Adrenal gland (tissue), 12 donors: ENCODE measurements around the gene HSD17B3. TPM values are rescaled to one million over a fixed set of nuclear protein-coding genes. Genes with fewer than 3 reads are reported as not detected.

Experiments
- DNase-seq, 7 donors: peaks; one replicate each; pipeline ENCODE4 v3.0.0-alpha.2; 2019 to 2020
- H3K27ac ChIP-seq, 5 donors: fragments of 200-600 bp; sonication (generic) in 4 of 5; 1 replicate in 3 of 5; 2 replicates in 2 of 5; pipeline versions ENCODE4 v1.5.1 to v1.8.0; 2016 to 2020; ENCODE audit warnings: mild to moderate bottlenecking in 1 of 5
- H3K27me3 ChIP-seq: fragments of 200-600 bp; 2 replicates; pipeline ENCODE4 v1.8.0; 2021
- H3K36me3 ChIP-seq, 2 donors: fragments of 200-600 bp; replicated peaks in 1 of 2; 1 replicate in 1 of 2; 2 replicates in 1 of 2; pipeline versions ENCODE4 v1.5.1 to v1.8.0; 2018 to 2022
- H3K4me1 ChIP-seq, 2 donors: fragments of 200-600 bp; replicated peaks in 1 of 2; 1 replicate in 1 of 2; 2 replicates in 1 of 2; pipeline versions ENCODE4 v1.5.1 to v1.8.0; 2018 to 2021
- H3K4me3 ChIP-seq, 4 donors: fragments of 200-600 bp; sonication (generic) in 3 of 4; one replicate each; pipeline ENCODE4 v1.5.1; 2016 to 2018
- H3K9me3 ChIP-seq, 3 donors: fragments of 200-600 bp; sonication (generic) in 1 of 3; replicated peaks in 1 of 3; 1 replicate in 2 of 3; 2 replicates in 1 of 3; pipeline versions ENCODE4 v1.5.1 to v1.8.0; 2016 to 2021
- POLR2A ChIP-seq, 2 donors: fragments of 450-650 bp; IDR thresholded peaks; one replicate each; pipeline ENCODE4 v1.6.1; 2017; ENCODE audit warnings: antibody characterized with exemption in 2 of 2, mild to moderate bottlenecking in 2 of 2, moderate library complexity in 1 of 2
- WGBS, 4 donors: extraction: QIAGEN DNeasy Blood & Tissue Kit in 2 of 4; methylation state at CpG; one replicate each; pipeline versions ENCODE4 v1.1.5 to v1.1.7; 2013 to 2017; 5-methylcytosine and 5-hydroxymethylcytosine counted together
- intact Hi-C, 2 donors: fragments of 100-400 bp; cut with DNase I; formaldehyde crosslinking; loops; one replicate each; pipeline versions ENCODE4 v1.14.1 to v1.15.0; 2022 to 2023
- polyA plus RNA-seq, 3 donors: library from polyadenylated mRNA; stranded (reverse); fragments of 200-250 nt in 2 of 3; fragments of 350-450 nt in 1 of 3; fragmentation: Illumina TruSeq in 1 of 3; extraction: RNeasy Lipid Tissue Mini Kit (QIAGEN cat#74804) in 1 of 3; gene quantifications; one replicate each; pipeline ENCODE4 v1.2.3, GENCODE V29; 2013 to 2014
- total RNA-seq, 9 donors: library from RNA; depleted of rRNA in 4 of 9; stranded (reverse); fragments of >200 nt in 4 of 9; fragments of 120-200 nt in 1 of 9; fragmentation: NEBNext Ultra II Directional in 1 of 9; extraction: Animal tissue kit (Norgen Biotek cat#: 25700) in 1 of 9; gene quantifications; one replicate each; pipeline versions ENCODE4 v1.1.0 to v1.2.4, GENCODE V29; 2013 to 2023
- TF ChIP-seq, protein P1 (sequence below), 6 experiments: fragments of 450-650 bp in 4 of 6; fragments of 200-600 bp in 2 of 6; sonication (generic) in 1 of 6; IDR thresholded peaks; 1 replicate in 5 of 6; 2 replicates in 1 of 6; pipeline versions ENCODE4 v1.5.1 to v1.8.0; 2016 to 2021; ENCODE audit warnings: antibody characterized with exemption in 6 of 6, mild to moderate bottlenecking in 2 of 6, moderate library complexity in 1 of 6
- donor health status: healthy with polysubstance abuse.
- donor health status: Bipolar disorder and iron deficiency.
- donor health status: DM: yes; HTN: yes; CAD: no.
- donor health status: DM: no; HTN: no; CAD: no.
- donor health status: DM: no; HTN: no; CAD: no.
- donor health status: DM: yes; HTN: yes; CAD: no.

Gene HSD17B3
- total and polyA plus RNA-seq, 12 donors, result 0.57 to 14.6 (median 4.7) TPM; not detected in 8

DNA sequence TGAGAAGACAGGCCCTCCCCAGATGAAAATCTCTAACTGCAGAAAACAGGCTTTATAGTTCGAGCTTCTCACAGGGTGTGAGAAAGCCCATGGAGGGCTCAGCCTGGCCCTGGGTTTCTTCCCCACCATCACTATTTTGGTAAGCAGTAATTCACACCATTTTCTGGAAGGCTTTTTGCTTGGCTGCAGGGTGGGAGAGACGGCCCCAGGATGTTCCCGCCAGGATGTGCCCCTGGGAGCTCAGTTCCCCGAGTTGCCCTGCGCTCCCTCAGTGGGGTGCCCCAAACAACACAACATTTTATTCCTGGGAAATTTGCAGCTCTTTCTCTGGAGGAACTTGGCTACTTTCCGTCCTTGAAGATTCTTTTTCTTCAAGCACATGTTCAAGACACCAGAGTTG is 100.8 kb downstream of the HSD17B3 start:
- DNase-seq, result no peak
- no peak for TF ChIP-seq POLR2A (IDR thresholded peaks at IDR 0.05)
- TF ChIP-seq, protein P1, sequence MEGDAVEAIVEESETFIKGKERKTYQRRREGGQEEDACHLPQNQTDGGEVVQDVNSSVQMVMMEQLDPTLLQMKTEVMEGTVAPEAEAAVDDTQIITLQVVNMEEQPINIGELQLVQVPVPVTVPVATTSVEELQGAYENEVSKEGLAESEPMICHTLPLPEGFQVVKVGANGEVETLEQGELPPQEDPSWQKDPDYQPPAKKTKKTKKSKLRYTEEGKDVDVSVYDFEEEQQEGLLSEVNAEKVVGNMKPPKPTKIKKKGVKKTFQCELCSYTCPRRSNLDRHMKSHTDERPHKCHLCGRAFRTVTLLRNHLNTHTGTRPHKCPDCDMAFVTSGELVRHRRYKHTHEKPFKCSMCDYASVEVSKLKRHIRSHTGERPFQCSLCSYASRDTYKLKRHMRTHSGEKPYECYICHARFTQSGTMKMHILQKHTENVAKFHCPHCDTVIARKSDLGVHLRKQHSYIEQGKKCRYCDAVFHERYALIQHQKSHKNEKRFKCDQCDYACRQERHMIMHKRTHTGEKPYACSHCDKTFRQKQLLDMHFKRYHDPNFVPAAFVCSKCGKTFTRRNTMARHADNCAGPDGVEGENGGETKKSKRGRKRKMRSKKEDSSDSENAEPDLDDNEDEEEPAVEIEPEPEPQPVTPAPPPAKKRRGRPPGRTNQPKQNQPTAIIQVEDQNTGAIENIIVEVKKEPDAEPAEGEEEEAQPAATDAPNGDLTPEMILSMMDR (IDR thresholded peaks at IDR 0.05), result no peak

DNA sequence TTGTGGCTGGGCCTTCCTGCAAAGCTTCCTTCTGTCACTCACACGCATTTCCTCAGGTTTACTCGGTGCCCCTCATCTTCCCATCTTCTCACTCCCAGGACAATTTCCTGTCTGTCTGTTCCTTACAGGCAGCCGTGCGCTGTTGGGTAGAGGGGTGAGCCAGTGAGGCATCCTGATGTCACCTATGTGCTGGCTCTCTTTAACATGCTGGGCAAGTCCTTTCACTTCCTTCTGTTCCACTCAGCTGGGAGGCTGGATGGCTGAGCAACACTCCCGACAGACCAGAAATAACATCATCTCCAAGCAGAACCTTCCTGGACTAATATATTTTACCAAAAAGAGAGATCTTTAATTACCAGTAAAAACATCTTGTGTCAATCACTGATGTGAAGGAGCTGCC is 103.0 kb downstream of the HSD17B3 start:
- Histone ChIP-seq H3K4me3 (no peak overlapping the region), H3K27me3 (no peaks in the 10 kb centered on the region), H3K36me3 (no peaks in the 10 kb centered on the region), H3K9me3 (no peaks in the 10 kb centered on the region), H3K4me1 (no peaks in the 10 kb centered on the region), H3K27ac (no peak overlapping the region)
- no peak for DNase-seq
- intact Hi-C loops, result no loop called here
- WGBS, 4 donors, result 59 to 69% (median 61%) methylated on average over 5 of the region's 5 CpGs
- TF ChIP-seq, protein P1 (IDR thresholded peaks at IDR 0.05), result no peak
- TF ChIP-seq POLR2A (IDR thresholded peaks at IDR 0.05), result no peak

More for the DNA sequence above, 100.8 kb downstream of the HSD17B3 start:
- no peak overlapping the region for H3K27ac ChIP-seq
- H3K27me3 ChIP-seq, result no peaks in the 10 kb centered on the region
- no peaks in the 10 kb centered on the region for H3K4me1 ChIP-seq
- H3K9me3 ChIP-seq, result no peaks in the 10 kb centered on the region
- intact Hi-C loops, result no loop called here
- 75 to 92% (median 86%) methylated on average over 6 of the region's 6 CpGs for WGBS, 4 donors
- H3K4me3 ChIP-seq, result no peak overlapping the region
- H3K36me3 ChIP-seq, result no peaks in the 10 kb centered on the region

DNA sequence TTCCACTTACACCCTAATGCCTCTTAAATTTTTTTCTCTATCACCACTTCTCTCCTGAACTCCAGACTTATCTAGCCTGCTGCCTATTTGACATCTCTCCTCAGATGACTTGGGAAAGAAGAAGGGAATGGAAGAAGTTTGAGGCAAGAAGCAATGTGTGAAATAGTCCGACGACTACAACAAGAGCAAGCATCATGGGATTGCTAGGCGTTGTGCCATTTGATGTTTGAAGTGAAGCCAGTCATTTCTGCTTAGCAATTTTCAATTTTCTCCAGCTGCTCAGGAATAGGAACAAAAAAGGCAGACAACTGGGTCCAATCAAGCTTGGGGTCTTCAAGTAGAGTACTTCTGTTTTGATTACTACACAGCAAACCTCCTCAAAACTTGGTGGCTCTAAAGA is 106.4 kb downstream of the HSD17B3 start:
- Histone ChIP-seq H3K4me3 (no peak overlapping the region), H3K4me1 (no peaks in the 10 kb centered on the region), H3K27me3 (no peaks in the 10 kb centered on the region), H3K27ac (no peak overlapping the region), H3K9me3 (no peaks in the 10 kb centered on the region), H3K36me3 (no peaks in the 10 kb centered on the region)
- intact Hi-C loops, result no loop called here
- WGBS, 4 donors, result 75 to 93% (median 83%) methylated on average over 3 of the region's 3 CpGs
- DNase-seq, result no peak
- TF ChIP-seq POLR2A (IDR thresholded peaks at IDR 0.05), result no peak
- TF ChIP-seq, protein P1 (IDR thresholded peaks at IDR 0.05), result no peak

DNA sequence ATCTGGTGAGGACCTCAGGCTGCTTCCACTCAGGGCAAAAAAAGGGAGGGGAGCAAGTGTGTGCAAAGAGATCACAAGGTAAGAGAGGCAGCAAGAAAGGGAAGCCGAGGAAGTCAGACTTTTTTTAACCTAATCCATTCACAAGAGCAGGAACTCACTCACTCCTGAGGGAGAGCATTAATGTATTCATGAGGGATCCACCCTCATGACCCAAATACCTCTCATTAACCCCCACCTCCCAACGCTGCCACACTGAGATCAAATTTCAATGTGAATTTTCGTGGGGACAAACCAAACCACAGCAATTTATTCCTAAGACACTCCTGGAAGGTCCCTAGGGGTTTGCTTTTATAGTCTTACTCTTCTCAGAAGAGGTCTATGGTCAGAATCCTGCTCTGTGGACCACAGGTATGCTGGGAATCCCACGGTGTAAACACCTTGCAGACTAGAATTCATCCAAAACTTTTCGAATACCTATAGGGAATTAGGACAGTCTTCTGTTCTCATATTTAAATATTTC is 108.7 kb downstream of the HSD17B3 start:
- no peak overlapping the region for H3K27ac ChIP-seq
- H3K27me3 ChIP-seq, result no peaks in the 10 kb centered on the region
- no peak for DNase-seq
- TF ChIP-seq, protein P1 (IDR thresholded peaks at IDR 0.05), result no peak
- no peak for TF ChIP-seq POLR2A (IDR thresholded peaks at IDR 0.05)
- H3K36me3 ChIP-seq, result no peaks in the 10 kb centered on the region
- intact Hi-C loops, result no loop called here
- no peaks in the 10 kb centered on the region for H3K4me1 ChIP-seq
- H3K9me3 ChIP-seq, result peaks cover 0 to 8% (median 0%) of the 10 kb centered on the region in 3 donors
- no peak overlapping the region for H3K4me3 ChIP-seq
- 71 to 80% (median 75%) methylated on average over 5 of the region's 5 CpGs for WGBS, 4 donors
